ENCODE results near the gene ZNF23. TPM values are rescaled to one million over a fixed set of nuclear protein-coding genes. Genes with fewer than 3 reads are reported as not detected.

The ZNF23 gene
- total RNA-seq, 4 donors from 2014 or later, result 5.9 to 13.8 (median 9.5) TPM

DNA sequence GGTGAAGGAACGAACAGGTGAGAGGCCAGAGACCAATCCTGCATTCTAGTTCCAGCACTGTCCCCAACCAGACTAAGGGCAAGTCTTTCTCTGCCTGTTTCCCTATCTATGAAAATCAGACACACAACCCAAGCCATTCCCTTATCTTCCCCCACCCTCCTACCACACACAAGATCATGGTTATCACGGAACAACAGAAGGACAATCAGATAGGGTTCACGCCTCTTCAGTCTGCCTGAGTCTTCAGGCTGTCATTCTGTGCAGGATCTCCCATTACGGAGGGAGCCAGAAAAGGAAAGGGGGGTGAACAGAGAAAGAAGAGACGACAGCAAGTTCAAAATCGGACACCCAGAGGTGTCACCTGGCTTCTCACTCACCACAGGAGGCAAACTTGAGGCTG, 31.3 kb downstream of the ZNF23 start:
- Histone ChIP-seq H3K36me3 (no peaks in the 10 kb centered on the region), H3K27me3 (no peaks in the 10 kb centered on the region), H3K4me3 (replicated peaks in 1 of 3) (no peak overlapping the region), H3K9me3 (no peaks in the 10 kb centered on the region), H3K4me1 (no peaks in the 10 kb centered on the region), H3K27ac (no peak overlapping the region)
- TF ChIP-seq, protein P1, sequence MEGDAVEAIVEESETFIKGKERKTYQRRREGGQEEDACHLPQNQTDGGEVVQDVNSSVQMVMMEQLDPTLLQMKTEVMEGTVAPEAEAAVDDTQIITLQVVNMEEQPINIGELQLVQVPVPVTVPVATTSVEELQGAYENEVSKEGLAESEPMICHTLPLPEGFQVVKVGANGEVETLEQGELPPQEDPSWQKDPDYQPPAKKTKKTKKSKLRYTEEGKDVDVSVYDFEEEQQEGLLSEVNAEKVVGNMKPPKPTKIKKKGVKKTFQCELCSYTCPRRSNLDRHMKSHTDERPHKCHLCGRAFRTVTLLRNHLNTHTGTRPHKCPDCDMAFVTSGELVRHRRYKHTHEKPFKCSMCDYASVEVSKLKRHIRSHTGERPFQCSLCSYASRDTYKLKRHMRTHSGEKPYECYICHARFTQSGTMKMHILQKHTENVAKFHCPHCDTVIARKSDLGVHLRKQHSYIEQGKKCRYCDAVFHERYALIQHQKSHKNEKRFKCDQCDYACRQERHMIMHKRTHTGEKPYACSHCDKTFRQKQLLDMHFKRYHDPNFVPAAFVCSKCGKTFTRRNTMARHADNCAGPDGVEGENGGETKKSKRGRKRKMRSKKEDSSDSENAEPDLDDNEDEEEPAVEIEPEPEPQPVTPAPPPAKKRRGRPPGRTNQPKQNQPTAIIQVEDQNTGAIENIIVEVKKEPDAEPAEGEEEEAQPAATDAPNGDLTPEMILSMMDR (IDR thresholded peaks at IDR 0.05), result no peak
- intact Hi-C loops (cut with DNase I), result no loop called here
- WGBS, 2 donors, result 79 to 82% methylated on average over 6 of the region's 6 CpGs
- DNase-seq, result no peak

DNA sequence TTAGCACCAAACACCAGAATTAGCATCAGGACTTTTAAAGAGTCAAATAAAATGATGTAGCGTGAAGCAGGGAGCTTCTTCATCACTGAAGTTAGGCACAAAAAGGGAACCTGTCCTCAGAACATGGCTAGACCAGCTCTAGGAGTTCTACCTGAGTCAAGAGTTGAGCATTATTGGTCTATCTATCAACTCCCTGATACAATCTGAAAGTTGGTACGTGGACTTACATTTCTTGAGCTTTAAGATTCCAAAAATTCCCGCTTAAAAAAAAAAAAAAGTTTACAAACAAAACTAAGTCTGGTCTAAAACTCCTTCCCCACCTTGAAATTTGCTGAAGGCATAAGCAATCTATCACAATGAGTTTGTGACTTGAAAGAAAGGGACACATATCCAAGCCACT, 32.5 kb downstream of the ZNF23 start:
- intact Hi-C loops (cut with DNase I), result no loop called here
- H3K27me3 ChIP-seq, result no peaks in the 10 kb centered on the region
- 76 to 80% methylated on average over 3 of the region's 3 CpGs for WGBS, 2 donors

DNA sequence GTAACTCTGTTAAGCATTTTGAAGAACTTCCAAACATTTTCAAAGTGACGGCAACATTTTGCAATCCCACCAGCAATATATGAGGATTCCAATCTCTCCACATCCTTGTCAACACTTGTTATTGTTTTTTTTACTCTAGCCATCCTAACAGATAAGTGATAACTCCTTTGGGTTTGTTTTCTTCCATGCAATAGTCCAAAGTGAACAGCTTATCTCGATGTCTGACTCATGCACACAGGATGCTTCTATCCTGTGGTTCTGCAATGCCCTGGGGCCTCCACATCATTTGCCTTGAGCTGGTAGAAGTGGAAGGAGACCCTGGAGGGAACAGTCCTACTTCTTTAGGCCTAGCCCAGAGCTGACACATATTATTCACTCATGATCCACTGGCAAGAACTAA, 33.2 kb downstream of the ZNF23 start:
- Histone ChIP-seq H3K9me3 (no peaks in the 10 kb centered on the region), H3K27me3 (no peaks in the 10 kb centered on the region), H3K36me3 (no peaks in the 10 kb centered on the region), H3K27ac (no peak overlapping the region), H3K4me1 (no peaks in the 10 kb centered on the region), H3K4me3 (replicated peaks in 1 of 3) (no peak overlapping the region)
- TF ChIP-seq, protein P1 (IDR thresholded peaks at IDR 0.05), result no peak
- TF ChIP-seq POLR2A (IDR thresholded peaks at IDR 0.05), result no peak
- intact Hi-C loops (cut with DNase I), result no loop called here
- DNase-seq, result no peak
- WGBS, 2 donors, result 91 to 92% methylated on average over 2 of the region's 2 CpGs

More for the DNA sequence above, 32.5 kb downstream of the ZNF23 start:
- Histone ChIP-seq H3K27ac (no peak overlapping the region), H3K36me3 (no peaks in the 10 kb centered on the region), H3K4me1 (no peaks in the 10 kb centered on the region), H3K9me3 (no peaks in the 10 kb centered on the region), H3K4me3 (replicated peaks in 1 of 3) (no peak overlapping the region)
- TF ChIP-seq, protein P1 (IDR thresholded peaks at IDR 0.05), result no peak
- TF ChIP-seq POLR2A (IDR thresholded peaks at IDR 0.05), result no peak
- no peak for DNase-seq

DNA sequence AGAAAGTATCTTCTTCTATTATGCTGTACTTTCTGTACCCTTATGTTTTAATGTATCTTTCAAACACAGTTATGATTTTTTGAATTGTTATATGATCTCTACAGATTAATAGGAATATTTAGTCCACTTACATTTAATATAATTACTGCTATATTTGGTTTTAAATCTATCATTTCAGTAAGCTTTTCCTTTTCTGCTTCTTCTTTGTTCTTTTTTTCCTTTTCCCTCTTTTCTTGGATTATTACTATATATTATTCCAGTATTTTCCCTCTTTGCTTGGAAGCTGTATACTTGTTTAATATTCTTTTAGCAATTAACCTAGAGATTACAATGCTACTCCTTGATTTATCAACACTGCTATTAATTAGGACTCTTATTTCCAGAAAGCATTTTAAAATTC, 33.7 kb downstream of the ZNF23 start:
- H3K9me3 ChIP-seq, result no peaks in the 10 kb centered on the region
- no peaks in the 10 kb centered on the region for H3K4me1 ChIP-seq
- intact Hi-C loops (cut with DNase I), result no loop called here
- H3K4me3 ChIP-seq (replicated peaks in 1 of 3), result no peak overlapping the region
- no peak for DNase-seq
- H3K27ac ChIP-seq, result no peak overlapping the region
- no peaks in the 10 kb centered on the region for H3K27me3 ChIP-seq
- TF ChIP-seq, protein P1 (IDR thresholded peaks at IDR 0.05), result no peak
- no peak for TF ChIP-seq POLR2A (IDR thresholded peaks at IDR 0.05)
- no peaks in the 10 kb centered on the region for H3K36me3 ChIP-seq

DNA sequence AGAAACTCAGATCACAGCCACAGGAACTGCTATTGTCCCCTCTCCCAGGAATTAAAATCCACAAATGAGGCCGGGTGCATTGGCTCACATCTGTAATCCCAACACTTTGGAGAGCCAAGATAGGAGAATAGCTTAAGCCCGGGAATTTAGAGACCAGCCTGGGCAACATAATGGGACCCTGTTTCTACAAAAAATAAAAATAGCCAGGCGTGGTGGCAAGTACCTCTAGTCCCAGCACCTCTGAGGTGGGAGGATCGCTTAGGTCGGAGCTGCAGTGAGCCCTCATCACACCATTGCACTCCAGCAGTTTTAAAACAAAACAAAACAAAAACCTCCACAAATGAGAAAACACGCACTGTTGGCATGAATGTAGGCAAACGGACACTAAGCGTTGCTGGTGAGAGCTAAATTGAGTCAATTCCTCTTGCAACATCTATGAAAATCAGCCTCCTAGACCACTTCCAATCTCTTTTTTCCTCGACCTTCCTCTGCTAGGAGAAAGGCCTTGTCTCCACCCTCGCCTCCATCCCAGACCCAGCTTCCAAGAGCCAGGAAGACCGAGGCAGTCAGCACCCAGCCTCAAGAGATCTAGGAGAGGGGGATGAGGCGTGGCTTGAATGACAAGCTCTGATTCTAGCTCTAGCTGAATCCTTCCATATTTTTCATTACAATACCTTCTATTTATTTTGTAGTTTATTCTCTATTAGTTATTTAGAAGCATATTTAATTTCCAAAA, 35.0 kb downstream of the ZNF23 start:
- intact Hi-C loops (cut with DNase I), result no loop called here

More for the DNA sequence above, 35.0 kb downstream of the ZNF23 start:
- Histone ChIP-seq H3K4me1 (no peaks in the 10 kb centered on the region), H3K4me3 (replicated peaks in 1 of 3) (no peak overlapping the region), H3K27ac (no peak overlapping the region), H3K9me3 (no peaks in the 10 kb centered on the region), H3K27me3 (no peaks in the 10 kb centered on the region), H3K36me3 (no peaks in the 10 kb centered on the region)
- WGBS, 2 donors, result 59 to 64% methylated on average over 12 of the region's 12 CpGs
- DNase-seq, result no peak
- TF ChIP-seq, protein P1 (IDR thresholded peaks at IDR 0.05), result no peak
- no peak for TF ChIP-seq POLR2A (IDR thresholded peaks at IDR 0.05)

Measured in thyroid gland (tissue), 4 donors.